ENCODE measurements around the gene NDFIP1.
"Not testable (repeated sequence)": the region's sequence is repeated elsewhere in the genome, so short reads cannot be mapped to it uniquely, and the experiment has no call there.

NDFIP1 gene

DNA sequence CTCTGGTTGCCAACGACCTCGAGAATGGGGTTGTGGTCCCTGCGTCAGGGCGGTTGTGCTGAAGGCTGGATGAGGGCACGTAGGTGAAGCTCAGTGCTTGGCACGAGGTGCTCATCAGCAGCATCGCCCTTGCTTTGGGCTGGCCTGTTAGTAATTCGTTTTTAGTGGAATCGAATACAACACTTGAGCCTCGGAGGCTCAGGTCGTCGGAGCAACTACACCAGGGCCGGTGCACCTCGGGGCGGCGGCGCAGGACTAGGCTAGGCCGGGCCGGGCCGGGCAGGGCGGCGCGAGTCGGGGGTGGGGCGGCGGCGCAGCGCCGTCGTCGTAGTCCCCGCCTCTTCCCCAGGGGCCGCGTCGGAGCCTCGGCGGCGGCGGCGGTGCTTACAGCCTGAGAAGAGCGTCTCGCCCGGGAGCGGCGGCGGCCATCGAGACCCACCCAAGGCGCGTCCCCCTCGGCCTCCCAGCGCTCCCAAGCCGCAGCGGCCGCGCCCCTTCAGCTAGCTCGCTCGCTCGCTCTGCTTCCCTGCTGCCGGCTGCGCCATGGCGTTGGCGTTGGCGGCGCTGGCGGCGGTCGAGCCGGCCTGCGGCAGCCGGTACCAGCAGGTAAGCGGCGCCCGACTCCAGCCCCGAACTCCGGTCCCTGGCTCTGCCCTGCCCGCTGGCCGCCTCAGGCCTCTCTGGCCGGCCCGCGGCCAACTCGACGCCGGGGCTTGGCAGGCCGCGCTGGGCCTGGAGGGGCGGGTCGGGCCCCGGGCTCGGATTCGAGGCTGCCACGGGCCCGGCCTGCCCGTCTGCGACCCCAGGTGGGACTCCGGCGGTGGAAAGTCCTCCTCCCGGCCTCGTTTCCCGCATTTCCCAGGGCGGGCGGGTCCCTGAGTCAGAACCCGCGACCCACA, at the start of gene NDFIP1:
TSS of gene NDFIP1 (plus strand) at position 348 of the 899 bp plus-strand sequence. CDS start at position 544, 196 bp downstream.
- peak; percentile 82 for DNase-seq

DNA sequence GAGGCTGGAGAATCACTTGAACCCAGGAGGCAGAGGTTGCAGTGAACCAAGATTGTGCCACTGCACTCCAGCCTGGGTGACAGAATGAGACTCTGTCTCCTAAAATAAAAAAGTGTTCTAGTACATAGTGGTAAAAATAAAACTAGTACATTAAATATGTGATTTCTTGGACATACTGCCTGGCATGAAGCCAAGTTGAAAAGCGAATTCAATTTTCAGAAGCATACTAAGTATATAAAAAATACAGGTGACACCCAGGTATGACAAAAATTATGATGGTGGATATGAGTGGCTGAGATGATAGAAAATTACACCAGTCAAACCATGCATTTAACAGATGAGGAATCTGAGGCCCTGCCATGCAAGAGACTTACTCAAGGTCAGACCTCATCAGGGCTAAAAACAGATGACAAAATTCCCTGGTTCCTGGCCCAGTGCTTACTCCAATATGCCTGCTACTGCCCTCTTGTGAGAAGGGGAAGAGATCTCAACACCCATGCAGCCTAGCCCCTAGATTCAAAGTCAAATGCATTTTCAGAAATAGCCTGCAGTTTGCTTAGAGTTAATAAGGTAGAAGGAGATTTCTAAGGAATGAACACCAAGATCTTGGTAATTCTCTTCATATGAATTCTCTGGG, 49.2 kb upstream of the NDFIP1 start:
- DNase-seq = peak; percentile 43

DNA sequence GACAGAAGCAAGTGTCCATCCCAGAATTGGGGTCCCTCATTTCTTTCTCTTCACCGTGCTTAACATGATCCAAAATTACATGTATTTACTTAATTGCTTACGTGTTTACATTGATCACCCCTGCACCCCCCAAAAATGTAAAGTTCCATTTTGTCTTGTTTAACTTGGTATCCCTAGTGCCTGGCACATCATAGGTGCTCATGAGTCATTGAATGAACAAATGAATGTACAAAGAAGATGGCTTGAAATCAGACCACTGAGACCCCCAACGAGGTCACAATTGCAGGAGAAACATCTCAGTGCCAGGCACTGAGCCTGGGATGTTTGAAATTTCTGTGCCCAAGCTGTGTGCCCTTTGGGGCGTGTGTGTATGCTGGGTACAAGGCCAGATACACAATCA, 45.2 kb upstream of the NDFIP1 start:
- no peak for DNase-seq

GRCh38 chr5:142063878-142064331, 44.7 kb upstream of the NDFIP1 start:
- peak; percentile 38 for DNase-seq

- no peak for DNase-seq
Measured at GRCh38 chr5:142065273-142065672, 43.3 kb upstream of the NDFIP1 start.

DNA sequence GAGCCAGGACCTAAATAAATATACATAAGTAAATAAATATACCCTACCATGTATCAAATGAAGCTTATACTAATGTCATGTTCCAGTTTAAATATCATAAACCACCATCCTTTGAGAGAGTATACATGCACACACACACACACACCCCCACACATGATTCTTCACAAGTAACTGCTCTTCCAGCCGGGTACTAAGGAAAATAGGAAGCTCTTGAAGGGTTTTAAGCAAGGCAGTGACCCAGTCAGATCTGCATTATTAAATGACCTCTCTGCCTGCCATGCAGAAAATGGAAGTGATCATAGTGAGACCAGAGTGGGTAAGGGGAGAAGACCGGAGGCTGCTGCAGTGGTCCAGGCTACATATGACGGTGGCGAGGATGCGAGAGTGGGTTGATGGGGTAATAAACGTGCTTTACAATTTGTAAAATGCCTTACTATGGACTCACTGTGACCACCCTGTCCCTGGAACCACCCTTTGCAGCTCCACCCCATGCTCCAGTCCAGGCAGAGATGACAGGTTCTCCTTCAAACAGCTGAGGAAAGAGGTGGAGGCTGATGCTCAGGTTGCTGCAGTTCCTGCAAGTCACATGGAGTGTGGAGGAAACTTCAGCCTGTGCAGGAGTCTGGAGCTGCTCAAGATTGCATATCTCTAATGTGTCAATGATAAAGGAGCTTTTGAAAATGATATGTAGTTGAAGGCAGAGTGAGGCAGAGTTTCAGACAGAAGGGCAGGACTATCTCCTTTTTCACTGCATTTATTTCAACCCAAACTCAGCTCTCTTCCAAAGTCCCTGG, 38.8 kb upstream of the NDFIP1 start:
- DNase-seq = no peak

GRCh38 chr5:142070734-142071133, 37.8 kb upstream of the NDFIP1 start:
- no peak for DNase-seq

DNA sequence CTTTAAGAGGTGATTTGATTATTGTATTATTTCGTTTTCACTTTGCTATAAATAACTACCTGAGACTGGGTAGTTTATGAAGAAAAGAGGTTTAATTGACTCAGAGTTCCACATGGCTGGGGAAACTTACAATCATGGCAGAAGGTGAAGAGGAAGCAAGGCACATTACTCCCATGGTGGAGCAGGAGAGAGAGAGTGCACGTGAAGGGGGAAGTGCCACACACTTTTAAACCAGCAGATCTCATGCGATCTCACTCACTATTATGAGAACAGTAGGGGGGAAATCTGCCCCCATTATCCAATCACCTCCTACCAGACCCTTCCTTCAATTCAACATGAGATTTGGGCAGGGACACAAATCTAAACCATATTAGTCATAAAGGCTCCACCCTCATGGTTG, 36.1 kb upstream of the NDFIP1 start:
- no peak for DNase-seq

DNA sequence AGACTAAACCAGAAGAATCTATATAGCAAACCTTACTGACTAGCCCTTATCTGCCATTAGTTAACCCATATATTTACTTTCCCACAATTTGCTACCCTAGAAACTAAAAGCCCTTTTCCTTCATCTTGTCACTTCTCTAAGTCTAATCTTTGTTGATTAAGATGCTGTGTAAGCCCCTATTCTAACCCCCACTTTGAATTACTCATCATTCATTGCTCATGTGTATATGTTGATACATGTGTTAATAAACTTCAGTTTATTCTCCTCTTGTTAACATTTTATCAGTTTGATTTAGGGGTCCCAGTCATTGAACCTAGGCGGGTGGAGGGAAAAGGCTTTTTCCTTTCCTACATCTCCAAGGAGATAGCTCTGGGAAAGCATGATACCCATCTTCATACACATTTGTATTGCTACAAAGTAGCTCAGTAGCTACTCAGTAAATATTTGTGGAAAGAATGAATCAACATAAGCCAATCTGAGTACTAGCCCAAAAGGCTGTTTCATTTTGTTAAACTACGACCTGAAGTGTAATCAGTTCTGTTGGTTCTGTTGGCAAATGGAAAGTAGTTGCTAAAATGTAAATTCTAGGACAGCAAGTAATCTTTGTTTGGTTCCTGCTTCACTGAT, 35.1 kb upstream of the NDFIP1 start:
- DNase-seq = no peak

DNA sequence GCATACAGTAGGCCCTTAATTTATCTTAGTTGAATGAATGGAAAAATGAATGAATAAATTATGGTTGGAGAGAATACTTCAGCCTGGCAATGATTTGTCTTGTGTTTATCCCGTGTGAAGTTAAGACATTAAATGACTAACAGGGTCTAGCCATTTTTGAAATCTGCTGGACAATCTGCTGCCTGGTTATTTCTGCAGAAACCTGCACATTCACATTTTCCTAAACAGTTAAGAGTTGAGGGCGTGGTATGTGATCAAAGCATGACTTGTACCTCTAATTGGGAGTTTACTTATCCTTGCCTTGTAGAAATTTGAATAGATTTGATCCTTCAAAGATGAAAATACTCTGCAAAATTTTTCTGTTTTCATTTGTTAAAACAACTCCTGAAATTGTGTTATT, 34.6 kb upstream of the NDFIP1 start:
- DNase-seq = no peak

DNA sequence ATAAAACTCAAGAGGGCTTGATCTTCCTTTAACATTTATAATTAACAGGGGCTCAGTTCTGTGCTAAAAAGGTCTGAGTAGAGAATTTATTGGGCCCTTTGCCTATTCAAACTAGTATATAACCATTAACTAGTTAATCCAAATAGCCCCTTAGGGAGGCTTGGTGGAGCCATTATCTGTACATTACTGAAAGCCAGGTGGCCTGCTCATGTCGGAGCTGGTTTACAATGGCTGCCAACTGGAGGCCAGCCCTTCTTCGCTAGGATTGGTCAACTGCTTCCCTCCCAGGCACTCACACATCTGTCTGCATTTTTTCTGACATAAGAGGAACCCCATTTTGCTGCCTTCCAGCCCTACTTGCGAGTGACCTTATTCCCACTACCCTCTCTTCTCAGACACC, 30.4 kb upstream of the NDFIP1 start:
- no peak for DNase-seq

DNA sequence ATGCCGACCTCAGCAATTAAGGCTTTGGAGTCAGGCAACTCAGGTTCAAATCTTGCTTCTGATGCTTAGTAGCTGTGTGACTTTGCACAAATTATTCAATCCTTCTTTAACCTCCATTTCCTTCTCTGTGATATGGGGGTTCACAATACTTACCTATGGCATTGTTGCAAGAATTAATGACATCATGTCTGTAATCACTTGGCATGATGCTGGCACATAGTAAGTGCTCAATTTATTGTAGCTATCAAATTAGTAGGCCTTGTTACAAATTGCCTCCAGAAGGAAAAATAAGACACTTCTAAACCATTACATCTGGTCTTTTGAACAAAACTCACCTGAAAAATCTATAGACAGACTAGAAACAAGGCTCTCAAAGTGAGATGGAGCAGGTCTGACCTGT, 29.9 kb upstream of the NDFIP1 start:
- DNase-seq = no peak

DNA sequence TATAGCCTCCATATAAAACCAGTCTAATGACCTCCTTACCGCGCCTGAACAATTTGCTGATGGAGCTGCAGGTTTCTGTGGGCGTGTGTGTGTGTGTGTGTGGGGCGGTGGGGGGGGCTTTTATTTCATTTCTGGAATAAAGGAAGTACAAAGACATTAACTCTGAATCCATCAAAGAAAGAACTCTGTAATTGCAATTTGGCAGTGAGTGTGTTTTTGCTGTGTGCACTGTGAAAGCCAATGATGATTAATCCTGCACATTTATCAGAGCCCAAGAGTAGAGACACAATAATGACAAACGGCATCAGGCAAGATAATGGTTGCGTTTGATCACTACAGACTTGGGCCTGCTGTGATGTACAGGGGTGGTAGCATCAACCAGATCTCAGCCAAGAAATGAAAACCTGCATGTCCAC, 29.3 kb upstream of the NDFIP1 start:
- no peak for DNase-seq

DNA sequence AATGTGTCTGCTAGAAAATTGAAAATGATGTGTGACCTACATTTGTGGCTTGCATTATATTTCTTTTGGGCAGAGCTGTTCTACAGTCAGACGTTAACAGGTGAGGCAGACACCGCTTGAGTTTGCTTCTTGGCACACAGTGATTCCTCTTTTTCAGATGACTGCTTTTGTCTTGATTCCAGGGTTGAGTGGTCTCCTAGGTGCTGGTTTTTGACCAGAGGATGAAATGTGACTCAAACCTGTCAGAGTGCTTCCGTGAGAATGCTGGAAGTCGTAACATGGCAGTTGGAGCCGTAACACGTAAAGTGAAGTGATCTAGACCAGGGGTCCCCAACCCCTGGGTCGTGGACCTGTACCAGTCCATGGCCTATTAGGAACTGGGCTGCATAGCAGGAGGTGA, 28.3 kb upstream of the NDFIP1 start:
- DNase-seq = no peak

GRCh38 chr5:142082182-142082781, 26.3 kb upstream of the NDFIP1 start:
- no peak for DNase-seq

DNA sequence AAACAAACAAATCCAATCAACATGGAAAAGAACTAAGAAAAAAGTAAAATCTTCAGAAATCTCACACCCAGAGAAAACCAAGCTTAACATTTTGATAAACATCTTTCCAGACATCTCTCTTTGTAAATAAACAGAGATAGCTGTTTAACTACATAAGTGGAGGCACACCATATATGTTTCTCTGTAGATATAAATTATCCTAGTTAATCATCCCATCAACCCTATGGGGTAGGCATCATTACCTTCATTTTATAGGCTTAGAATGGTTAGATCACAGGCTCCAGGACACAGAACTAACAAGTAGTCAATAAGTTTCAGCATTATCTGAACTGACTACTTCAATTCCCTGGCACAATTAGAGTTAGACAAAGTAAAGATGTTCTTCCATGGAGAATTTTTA, 22.4 kb upstream of the NDFIP1 start:
- DNase-seq = no peak

DNA sequence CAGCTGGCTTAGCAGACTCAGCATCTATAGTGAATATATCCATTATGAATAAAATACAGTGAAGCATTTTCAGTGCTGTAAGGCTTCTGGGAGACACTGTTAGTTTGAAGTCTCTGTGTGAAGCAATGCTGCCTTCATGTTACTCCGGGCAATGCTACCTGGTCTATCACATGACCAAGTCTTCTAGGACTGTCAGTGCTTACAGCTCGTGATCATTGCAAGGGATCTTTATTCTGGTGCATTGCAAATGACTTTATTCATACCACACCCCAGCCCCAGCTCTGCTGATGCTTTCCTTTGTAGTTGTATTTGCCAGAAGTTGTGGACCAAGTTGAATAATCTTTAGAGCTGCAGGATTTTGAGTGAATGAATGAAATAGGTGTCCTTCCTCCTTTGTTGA, 21.9 kb upstream of the NDFIP1 start:
- DNase-seq = no peak

- DNase-seq = no peak
Measured at GRCh38 chr5:142087920-142088679, 20.5 kb upstream of the NDFIP1 start.

- DNase-seq = not testable (repeated sequence)
Measured at GRCh38 chr5:142088855-142089479, 19.6 kb upstream of the NDFIP1 start.

GRCh38 chr5:142091012-142091411, 17.6 kb upstream of the NDFIP1 start:
- no peak for DNase-seq

DNA sequence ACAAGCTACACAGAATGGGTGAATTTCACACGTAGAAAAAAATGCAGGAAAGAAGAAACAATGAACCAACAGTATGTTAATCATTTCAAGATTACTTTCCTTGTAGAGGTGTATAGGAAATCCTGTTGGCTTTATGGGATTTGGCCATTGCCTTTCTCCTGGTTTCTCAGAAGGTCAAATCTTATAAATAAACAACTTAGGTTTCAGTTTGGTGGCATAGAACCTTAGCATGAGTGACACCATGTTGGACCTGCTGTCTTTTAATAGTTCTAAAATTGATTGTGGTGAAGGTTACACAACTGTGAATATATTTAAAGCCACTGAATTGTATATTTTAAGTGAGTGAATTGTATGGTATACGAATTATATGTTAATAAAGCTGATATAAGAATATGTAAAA, 16.7 kb upstream of the NDFIP1 start:
- DNase-seq = no peak

Data from EL (cell line).